GM19043 (cell line): Measurements from ENCODE around the gene FSTL4.

Experiments
- ATAC-seq: cut with Tn5 transposase; IDR thresholded peaks from one replicate; pipeline ENCODE4 v1.9.1; 2021; ENCODE audit warnings: low read depth; ENCODE audit not compliant: unreplicated experiment

Gene FSTL4

DNA sequence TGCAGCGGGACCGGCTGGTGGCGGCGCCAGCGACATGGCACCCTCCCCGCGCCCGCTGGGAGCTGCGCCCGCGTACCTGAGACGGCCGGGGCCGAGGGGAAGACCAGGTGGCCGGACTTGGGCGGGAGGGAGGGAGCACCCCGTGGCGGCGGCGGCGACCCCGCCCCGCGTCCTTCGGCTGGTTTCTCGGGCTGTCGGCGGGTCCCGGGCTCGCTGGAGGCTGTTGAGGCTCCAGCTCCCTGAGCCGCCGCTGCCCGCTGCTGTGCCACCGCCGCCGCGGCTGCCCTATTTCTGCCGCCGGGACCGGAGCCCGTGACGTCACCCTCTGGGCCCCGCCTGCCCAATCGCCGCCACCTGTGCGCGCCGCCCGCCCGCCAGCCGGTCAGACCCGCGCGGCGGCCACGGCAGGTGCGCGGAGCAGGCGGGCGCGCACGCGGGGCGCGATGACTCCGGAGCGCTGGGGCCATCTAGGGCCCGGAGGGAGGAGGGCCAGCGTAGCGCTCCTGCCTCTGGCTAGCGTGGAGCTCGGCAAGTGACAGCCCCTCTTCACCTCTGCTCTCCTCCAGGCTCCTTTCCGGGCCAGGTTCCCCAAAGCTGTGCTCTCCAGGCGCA, at the start of gene FSTL4:
Gene FSTL4, minus strand, starts transcription at position 293 of the 612 bp plus-strand sequence.
- no peak for ATAC-seq

DNA sequence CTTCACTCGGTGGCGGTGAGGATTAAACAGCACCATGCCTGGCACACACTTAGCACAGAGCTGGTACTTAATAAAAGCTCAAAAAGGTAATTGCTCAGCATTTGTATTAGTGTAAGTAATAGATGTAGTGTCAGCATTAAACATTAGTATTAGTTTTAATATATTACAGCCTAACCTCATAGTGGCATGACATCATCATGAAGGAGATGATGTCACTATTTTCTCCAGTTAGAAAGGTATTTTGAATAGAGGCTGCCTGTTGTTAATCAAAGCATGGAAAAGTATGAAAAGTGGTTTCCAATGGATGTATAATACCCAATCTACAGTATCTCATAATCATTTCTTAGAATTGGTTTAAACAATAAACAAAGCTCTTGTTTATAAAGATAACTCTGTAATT, 49.0 kb upstream of the FSTL4 start:
- ATAC-seq = no peak

DNA sequence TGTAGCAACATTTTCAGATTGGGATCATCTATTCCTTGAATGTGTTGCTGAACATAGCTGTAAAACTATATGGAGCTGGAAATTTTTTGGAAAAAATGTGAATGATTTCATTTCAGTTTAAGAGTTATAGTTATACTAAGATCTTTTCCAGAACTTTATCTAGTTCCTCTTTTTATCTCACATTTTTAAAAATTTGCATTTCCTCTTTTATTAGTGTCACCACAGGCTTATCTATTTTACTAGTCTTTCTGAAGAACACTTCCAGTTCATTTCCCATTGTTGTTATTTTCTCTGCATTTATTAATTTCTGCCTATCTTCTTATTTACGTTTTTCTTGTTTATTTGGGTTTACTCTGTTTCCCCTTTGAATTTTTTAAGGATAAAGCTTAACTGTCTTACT, 46.0 kb upstream of the FSTL4 start:
- no peak for ATAC-seq

DNA sequence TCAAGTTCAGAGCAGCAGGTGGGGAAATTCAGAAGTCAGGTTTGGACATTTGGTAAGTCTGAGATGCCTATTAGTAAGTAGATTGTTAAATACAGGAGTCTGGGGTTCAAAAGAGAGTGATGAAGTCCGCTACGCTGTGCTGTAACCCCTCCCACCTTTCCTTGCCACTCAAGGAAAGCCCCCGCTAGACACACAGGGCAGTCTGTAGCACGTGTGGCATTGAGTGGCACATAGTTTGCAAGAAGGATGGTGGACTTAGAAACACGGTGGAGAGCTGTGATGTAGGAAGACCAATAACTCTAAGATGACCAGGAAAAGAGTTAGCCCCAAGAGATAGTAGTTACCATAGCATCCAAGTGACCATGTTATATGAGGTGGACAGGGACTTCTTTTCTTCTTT, 44.7 kb upstream of the FSTL4 start:
- ATAC-seq = no peak

DNA sequence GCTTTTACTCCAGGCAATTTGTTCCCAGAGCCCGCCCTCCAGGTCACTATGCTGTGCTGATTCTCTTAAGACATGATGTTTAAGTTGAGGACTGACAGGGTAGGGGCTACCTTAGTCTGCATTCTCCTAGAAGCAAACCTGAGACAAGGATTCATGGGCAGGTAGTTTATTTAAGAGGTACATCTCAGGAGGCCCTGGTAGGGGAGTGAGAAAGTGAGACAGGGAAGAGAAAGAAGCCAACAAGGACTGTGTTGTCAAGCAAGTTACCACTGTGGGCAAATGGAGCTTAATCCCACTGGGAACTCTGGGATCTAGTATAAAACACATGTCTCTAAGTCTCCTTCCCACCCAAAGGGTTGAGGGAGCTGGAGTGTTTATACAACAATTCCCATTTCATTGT, 43.6 kb upstream of the FSTL4 start:
- ATAC-seq = no peak

DNA sequence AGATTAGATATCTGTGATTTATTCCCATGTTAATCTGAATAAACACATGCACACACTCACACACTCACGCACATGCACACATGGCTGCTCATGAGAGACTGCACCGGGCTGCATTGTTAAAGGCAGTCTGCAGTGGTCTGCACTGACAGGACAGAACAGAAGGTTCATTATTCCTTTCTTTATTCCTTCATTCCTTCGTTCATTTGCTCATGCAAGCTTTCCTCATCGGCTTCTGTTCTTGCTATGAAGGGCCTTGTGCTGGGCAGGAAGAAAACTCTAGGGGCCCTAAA, 41.4 kb upstream of the FSTL4 start:
- ATAC-seq = no peak

DNA sequence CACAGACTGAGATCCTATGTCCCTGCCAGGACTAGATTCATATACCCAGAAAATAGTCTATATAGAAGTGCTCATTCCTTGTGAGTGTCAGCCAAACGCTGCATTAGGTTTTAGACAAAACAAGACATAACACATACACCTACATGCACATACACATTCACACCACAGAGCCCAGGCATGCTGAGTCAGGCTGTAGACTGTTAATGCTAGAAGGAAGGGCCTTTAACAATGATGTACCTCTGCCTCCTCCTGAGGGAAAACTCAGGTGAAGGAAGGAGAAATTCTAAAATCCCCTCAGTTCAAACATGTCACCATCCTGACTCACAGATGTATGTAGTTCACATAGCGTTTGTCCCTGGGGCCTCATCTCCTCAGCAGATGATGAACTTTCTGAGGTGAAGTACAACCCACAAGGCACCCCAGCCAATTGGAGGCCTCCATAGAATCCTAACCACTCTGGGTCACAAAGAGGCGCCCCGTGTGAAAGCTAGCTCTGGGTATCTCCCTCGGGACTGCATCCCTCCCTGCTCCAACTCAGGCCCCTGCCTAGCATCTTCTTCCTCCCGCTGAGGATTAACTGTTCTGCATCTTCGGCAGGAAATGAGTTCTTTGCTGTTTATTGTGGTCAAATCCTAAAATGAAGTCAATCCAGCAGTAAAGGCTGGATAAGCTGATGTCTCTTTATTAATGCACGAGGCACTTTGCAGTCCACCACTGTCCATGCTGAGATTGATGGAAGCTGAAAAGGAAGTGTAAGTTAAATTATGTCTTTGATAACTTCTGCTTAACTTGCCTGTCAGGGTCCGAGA, 40.8 kb upstream of the FSTL4 start:
- ATAC-seq = no peak

DNA sequence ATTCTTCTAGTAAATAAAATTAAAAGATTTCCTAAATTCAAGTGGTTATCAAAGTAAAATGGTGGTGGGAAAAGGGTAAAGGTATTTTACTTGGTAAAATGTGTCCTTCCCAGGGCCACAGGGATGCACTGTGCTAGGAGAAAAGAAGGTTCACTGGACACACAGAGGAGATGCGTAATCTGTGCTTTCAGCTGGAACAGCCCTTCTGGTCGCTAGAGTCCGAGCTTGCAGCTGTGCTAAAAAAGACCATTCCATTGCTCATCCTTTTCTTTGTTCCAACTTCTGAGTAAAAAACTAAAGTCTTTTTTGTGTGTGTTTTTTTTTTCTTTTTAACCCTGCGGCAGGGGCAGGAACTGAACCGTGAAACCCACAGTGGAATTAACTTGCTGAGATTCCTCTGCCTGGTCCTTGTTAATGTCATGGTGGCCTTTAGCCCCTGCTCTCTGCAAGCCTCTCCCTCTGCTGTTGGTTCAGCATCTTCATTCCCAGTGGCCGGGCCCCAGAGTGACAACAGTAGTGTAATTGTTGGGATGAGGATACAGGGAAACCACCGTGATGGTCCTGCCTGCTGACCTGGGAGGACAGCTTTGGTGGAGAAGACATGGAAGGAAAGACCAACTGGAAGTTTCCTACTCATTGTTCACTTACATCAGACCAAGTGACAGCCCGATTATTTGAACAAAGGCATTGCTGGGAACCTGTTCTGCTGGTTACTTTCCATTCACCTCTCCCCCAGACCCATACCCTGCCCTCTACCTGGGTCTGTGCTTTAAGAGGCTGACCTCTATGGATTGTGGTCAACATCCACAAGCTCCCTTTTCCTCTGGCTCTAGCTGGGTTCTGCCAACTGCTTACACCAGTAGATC, 31.9 kb upstream of the FSTL4 start:
- no peak for ATAC-seq

DNA sequence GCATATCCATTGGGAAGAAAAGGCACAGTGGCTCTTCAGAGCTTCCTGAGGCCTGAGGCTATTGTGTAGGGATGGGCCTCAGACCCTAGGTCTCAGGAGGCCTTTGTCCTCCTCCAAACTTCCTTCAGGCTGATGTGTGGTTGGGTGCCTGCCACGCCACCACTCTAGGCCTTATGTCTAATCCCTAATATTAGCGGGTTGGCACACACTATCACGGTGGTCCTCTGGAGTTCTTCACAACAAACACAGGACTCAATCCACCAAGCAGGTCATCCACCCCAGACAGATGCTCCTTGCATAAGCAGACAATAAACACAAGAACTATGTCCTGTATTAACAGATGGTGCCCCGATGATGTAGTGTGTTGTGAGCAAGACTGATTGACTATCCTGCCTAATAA, 31.0 kb upstream of the FSTL4 start:
- ATAC-seq = no peak

DNA sequence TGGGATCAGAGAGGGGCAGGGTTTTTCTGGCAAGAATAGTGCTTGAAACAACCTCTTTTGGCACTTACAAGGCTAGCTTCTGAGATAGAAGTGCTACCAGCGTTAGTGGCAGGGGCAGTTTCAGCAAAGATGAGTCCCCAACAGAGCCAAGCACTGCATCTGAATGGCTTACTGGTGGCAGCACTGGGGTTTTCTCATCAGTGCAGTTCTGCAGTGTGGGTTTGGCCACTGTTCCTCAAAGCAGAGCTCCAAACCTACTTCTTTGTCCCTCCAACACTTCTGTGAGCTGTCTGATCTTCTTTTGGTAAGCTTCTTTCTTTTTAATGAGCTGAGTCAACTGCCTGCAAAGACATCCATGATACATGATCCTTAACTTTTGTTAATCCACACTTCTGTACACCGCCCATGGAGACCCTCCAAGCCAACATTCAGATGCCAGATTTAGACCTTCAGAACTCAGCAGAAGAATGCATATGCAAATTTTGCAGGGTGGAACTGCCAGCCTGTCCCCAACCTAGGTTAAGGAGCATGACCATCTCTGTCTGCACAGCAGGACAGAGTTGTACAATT, 29.9 kb upstream of the FSTL4 start:
- no peak for ATAC-seq

DNA sequence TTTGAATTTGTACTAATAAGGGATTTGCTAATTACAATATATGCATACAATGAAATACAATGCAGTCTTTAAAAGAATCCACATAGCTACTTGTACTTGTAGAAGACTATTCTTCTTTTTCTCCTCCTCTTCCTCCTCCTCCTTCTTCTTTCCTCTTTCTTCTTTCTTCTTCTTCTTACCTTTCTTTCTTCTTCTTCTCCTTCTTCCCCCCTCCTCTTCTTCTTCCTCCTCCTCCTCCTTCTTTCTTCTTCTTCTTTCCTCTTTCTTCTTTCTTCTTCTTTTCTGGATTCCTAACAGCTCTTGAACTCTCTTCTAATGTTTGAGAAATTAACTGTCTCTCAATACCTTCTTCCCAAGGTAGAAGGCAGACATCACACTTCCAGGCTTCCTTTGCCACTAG, 29.3 kb upstream of the FSTL4 start:
- ATAC-seq = no peak

DNA sequence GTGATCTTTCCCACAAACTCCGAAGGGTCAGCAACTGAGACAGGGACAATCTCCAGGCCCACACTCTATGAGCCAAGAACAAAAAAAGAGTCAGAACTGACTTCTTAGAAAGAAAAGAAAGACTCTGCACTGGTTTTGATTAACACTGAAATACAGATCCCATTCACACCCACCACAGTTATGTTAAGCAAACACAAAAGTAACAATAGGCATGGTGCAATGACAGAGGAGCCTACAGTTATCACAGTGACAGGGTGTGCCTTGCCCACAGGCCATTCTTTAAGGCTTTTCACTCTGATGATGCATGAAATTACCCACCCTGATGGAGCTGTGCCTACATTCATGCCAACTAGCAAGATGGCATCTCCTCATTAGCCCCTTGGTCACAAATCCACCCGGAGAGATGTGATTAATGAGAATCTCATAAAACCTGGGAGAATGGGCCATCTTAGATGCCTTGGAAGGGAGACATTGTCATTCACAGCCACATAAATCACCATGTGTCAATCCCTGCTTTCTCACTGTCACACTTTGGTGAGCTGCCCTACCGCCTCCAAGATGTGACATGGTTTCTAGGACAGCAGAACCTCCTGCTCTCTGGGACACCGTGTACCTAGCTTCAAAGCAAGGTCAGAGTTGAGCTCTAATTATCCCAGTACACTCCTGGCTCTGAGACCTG, 27.6 kb upstream of the FSTL4 start:
- no peak for ATAC-seq

DNA sequence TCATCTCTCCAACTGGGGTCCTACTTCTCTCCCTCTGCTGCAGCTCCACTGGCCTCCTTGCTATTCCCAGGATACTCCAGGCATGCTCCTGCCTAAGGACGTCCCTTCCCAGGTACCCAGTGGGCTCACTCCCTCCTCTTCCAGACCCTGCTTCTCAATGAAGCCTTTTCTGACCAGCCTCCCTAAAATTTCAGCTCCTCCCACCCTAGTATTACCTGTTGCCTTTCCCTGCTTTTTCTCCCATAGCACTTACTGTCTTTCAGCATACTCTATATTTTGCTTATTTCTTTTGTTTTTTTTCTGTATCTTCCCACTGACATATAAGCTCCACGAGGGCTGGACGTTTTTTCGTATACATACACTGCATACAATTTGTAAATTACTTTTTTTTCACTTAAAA, 26.1 kb upstream of the FSTL4 start:
- ATAC-seq = no peak

DNA sequence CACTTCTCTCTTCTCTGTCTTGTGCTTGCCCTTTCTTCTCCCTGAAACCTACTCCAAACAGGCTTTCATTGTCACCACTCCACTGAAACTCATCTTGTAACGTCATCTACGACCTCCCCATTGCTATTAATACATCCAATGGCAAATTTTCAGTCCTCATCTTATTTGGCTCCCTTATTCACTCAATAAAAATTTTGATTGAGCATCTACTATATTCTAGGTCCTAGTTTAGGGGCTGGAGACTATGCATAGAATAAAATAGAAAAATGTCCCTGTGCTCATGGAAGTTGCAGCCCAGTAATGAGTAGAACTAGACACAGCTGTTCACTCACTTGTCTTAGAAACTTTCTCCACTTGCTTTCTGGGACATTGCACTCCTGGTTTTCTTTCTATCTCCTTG, 24.9 kb upstream of the FSTL4 start:
- ATAC-seq = no peak

DNA sequence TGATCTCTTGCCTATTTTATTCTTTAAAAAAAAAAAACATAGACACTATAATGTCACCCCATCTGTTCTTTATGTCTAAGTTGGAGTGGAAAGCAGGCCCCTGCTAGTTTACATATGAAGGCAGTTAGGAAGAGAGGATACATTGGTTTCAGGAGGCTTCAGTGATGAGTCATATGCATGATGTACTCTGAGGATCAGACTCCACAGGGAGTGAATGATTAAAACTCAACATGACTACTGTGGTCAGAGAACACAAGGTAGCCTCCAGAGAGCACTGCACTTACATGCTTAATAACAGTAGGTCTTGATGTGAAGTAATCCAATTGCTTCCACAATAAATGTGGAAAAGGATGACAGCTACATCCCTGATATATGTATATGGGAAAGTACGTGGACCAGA, 22.7 kb upstream of the FSTL4 start:
- no peak for ATAC-seq

DNA sequence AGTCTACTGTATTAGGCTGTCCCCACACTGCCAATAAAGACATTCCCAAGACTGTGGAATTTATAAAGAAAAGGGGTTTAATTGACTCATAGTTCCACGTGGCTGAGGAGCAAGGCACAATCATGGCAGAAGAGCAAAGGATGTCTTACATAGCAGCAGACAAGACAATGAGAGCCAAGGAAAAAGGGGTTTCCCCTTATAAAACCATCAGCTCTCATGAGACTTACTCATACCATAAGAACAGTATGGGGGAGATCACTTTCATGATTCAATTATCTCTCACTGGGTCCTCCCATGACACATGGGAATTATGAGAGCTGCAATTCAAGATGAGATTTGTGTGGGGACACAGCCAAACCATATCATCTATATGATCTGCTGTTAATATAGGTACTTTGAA, 14.8 kb upstream of the FSTL4 start:
- no peak for ATAC-seq

DNA sequence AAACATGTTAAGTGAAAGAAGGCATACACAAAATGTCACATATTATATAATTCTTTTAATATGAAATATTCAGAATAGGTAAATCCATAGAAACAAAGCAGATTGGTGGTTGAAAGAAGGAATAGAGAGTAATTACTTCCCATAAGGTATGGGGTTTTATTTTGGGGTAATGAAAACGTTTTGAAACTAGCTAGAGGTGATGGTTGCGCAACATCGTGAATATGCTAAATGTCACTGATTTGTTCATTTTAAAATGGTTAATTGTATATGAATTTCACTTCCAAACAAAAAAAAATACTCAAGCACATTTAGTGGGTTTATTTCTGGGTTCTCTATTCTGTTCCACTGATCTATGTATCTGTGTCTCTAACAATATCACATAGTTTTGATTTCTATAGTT, 12.0 kb upstream of the FSTL4 start:
- no peak for ATAC-seq

DNA sequence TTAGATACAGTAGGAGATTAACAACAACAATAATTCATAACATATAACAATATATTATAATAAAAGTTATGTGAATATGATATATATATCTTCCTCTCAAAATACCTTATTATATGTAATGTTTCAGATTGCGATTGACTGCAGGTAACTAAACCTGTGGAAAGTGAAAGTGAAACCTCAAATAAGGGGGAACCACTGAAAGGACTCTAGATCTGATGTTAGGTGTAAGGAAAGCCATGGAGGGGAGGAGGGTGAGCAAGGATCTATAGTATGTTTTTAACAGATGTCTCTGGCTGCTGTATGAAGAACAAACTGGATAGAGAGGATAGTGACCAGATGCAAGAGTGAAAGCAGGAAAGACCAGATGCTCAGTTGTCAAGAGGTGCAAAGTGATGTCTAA, 5.8 kb upstream of the FSTL4 start:
- ATAC-seq = no peak

DNA sequence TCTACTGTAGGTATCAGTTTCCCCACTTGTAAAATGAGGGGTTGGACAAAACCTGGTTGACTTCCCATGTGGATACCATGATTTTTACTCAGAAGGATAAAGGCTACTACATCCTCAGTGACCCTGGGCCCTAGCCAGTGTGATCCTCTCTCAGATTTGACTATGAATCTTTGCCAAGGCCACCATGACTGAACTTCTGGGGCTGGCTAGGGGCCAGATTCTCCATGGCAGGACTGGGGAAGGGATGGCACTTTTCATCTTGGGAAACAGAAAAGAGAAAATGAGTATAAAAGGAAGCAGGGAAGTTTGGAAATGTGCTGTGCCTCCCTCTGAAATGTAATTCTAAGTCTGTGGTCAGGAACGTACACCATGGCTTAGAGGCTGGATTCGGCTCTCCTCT, 1.4 kb upstream of the FSTL4 start:
- ATAC-seq = no peak

DNA sequence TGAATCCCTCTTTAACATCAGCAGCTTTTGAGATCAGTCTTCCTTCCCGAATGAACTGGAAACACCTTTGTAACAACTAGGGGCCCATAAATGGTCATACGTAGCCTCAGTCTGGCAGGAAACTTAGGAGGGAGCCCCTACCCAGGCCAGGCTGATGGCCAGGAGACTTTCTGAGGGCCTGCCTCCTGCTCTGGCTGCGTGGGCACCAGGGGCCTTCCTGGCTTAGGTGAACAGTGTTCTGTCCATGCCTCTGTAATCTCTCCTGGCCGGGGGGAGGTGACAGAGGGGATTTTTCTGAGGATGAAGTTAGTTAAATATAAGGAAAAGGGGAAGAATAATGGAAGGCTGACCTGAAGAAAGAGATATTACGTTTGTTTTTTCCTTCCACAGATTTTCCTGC, 843 bp upstream of the FSTL4 start:
- no peak for ATAC-seq
